ENCODE data around the gene ATR. TPM values are rescaled to one million over a fixed set of nuclear protein-coding genes. Genes with fewer than 3 reads are reported as not detected.
A peak's percentile ranks its signal among the peaks of the same experiment; 100 is the strongest.
"Not testable (repeated sequence)": the region's sequence is repeated elsewhere in the genome, so short reads cannot be mapped to it uniquely, and the experiment has no call there.

ATR gene
- polyA plus RNA-seq, 1 experiment = 17.9 TPM

DNA sequence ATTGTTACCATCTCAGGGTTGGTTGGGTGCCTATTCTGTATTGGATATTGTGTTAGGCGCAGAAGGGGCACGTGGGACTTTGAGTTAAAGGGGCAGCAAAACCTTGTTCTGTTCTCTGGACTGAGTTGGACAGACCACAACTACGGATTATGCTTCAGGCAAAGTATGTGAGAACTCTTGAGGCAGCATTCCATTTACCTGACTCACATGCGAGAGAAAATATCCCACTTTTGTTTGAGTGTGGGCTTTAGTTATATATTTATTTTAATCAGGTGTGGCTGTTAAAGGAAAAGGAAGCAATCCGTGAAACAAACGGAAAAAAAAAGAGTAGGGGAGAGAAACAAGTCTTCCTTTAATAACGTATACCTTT, 17.0 kb upstream of the ATR start:
- peak overlapping the region; percentile 76 for H3K27ac ChIP-seq (ENCODE audit: low read depth, low read length)
- no peaks in the 10 kb centered on the region; the same call in 1 of the 2 replicates for H3K9me3 ChIP-seq (ENCODE audit: control insufficient read depth, insufficient read depth, low read length)
- DNase-seq (ENCODE audit: low read depth, low spot score) = peak; percentile 71
- H3K27me3 ChIP-seq (ENCODE audit: control insufficient read depth, insufficient read depth, low read length) = no peaks in the 10 kb centered on the region
- ChIA-PET CTCF (no interaction called here), POLR2A (no interaction called here)
- H3K4me3 ChIP-seq (ENCODE audit: low read depth, low read length) = peak overlapping the region; percentile 92
- TF ChIP-seq CTCF (IDR thresholded peaks at IDR 0.05; ENCODE audit: low read depth, low read length) = no peak

DNA sequence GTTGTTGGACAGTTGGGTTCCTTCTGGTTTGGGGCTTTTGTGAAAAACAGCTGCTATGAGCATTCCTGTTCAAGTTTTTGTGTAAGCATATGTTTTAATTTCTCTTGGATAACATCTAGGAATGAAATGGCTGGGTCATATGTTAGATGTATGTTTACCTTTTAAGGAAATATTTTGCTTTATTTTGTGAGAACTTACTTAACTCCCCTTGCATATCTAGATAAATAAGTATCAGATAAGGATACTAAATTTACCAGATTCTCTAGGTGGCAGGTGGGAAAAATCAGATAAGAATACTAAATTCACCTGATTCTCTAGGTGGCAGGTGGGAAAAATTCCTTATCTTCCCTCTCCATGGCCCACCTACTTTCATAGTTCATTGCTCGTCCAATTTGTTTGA, 16.6 kb upstream of the ATR start:
- ChIA-PET CTCF (no interaction called here), POLR2A (no interaction called here)
- no peak overlapping the region for H3K27ac ChIP-seq (ENCODE audit: low read depth, low read length)
- no peaks in the 10 kb centered on the region; the same call in 1 of the 2 replicates for H3K9me3 ChIP-seq (ENCODE audit: control insufficient read depth, insufficient read depth, low read length)
- no peaks in the 10 kb centered on the region for H3K27me3 ChIP-seq (ENCODE audit: control insufficient read depth, insufficient read depth, low read length)
- TF ChIP-seq CTCF (IDR thresholded peaks at IDR 0.05; ENCODE audit: low read depth, low read length) = no peak
- no peak for DNase-seq (ENCODE audit: low read depth, low spot score)
- H3K4me3 ChIP-seq (ENCODE audit: low read depth, low read length) = no peak overlapping the region

DNA sequence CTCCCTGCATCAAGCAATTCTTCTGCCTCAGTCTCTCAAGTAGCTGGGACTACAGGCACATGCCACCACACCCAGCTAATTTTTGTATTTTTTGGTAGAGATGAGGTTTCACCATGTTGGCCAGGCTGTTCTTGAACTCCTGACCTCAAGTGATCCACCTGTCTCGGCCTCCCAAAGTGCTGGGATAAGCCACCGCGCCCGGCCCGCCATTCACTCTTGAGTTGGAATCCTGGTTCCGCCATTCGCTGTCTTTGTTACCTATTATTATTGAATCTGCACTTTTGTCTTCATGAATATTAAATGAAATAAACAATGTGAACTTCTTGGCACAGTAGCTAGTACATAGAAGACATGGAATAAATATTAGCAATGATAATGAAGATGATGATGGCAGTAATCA, 13.7 kb upstream of the ATR start:
- H3K4me3 ChIP-seq (ENCODE audit: low read depth, low read length); DNase-seq (ENCODE audit: low read depth, low spot score); H3K27me3 ChIP-seq (ENCODE audit: control insufficient read depth, insufficient read depth, low read length); POLR2A ChIA-PET; H3K27ac ChIP-seq (ENCODE audit: low read depth, low read length); H3K9me3 ChIP-seq (ENCODE audit: control insufficient read depth, insufficient read depth, low read length): not testable (repeated sequence)
- CTCF ChIA-PET = interaction anchor here (2.0 kb wide), 1 partner anchor 236 kb away, joined by 9 read pairs; no protein-coding TSS in a partner anchor

DNA sequence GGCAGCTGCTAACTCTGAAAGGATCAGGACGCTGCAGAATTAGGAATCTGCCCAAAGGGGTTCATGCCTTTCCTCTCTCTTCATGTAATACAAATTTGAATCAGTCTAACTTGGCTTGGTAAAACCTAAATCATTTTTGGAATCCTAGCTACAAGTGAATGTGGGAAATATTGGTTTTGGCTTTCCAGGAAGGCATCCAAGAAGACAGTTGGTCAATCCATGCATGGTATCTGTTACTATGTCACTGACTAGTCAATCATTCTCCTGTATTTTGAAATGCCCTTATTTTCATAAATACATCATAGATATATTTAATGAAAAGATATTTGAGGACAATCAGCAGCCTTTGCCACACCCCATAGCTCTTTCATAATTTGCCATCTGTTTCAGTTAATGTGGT, 10.2 kb upstream of the ATR start:
- Histone ChIP-seq H3K27me3 (ENCODE audit: control insufficient read depth, insufficient read depth, low read length) (no peaks in the 10 kb centered on the region), H3K4me3 (ENCODE audit: low read depth, low read length) (no peak overlapping the region), H3K9me3 (ENCODE audit: control insufficient read depth, insufficient read depth, low read length) (no peaks in the 10 kb centered on the region), H3K27ac (ENCODE audit: low read depth, low read length) (no peak overlapping the region)
- POLR2A ChIA-PET = no interaction called here
- no peak for TF ChIP-seq CTCF (IDR thresholded peaks at IDR 0.05; ENCODE audit: low read depth, low read length)
- CTCF ChIA-PET = interaction anchor here (0.6 to 2.0 kb wide), 4 partner anchors 8 to 404 kb away, joined by 3 to 6 read pairs (median 3); no protein-coding TSS in a partner anchor
- no peak for DNase-seq (ENCODE audit: low read depth, low spot score)

- peak; percentile 32 for DNase-seq (ENCODE audit: low read depth, low spot score)
Measured at GRCh38 chr3:142586803-142587406, 8.4 kb upstream of the ATR start.

DNA sequence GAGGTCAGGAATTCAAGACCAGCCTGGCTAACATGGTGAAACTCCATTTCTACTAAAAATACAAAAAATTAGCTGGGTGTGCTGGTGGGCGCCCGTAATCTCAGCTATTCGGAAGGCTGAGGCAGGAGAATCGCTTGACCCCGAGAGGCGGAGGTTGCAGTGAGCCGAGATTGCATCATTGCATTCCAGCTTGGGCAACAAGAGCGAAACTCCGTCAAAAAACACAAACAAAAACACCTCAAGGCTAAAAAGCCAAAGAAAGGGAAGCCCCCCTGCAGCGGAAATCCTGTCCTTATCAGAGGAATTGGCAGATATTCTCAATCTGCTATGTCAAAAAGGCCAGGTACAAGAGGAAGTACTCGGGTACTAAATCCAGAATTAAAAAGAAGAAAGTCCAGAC, 2.5 kb upstream of the ATR start:
- POLR2A ChIA-PET; H3K4me3 ChIP-seq (ENCODE audit: low read depth, low read length); H3K27me3 ChIP-seq (ENCODE audit: control insufficient read depth, insufficient read depth, low read length); DNase-seq (ENCODE audit: low read depth, low spot score); H3K27ac ChIP-seq (ENCODE audit: low read depth, low read length); H3K9me3 ChIP-seq (ENCODE audit: control insufficient read depth, insufficient read depth, low read length): not testable (repeated sequence)
- CTCF ChIA-PET = interaction anchor here (0.7 to 1.3 kb wide), 3 partner anchors 8 to 413 kb away, joined by 3 to 5 read pairs (median 3); no protein-coding TSS in a partner anchor

More at GRCh38 chr3:142586803-142587406, 8.4 kb upstream of the ATR start:
- Histone ChIP-seq H3K27me3 (ENCODE audit: control insufficient read depth, insufficient read depth, low read length) (no peaks in the 10 kb centered on the region), H3K4me3 (ENCODE audit: low read depth, low read length) (no peak overlapping the region), H3K9me3 (ENCODE audit: control insufficient read depth, insufficient read depth, low read length) (no peaks in the 10 kb centered on the region), H3K27ac (ENCODE audit: low read depth, low read length) (no peak overlapping the region)
- ChIA-PET POLR2A (no interaction called here), CTCF (interaction anchor here (0.6 to 2.3 kb wide), 20 partner anchors 8 to 419 kb away, joined by 3 to 11 read pairs (median 4); partner anchors contain the start of genes ATR, TRPC1 and U2SURP)
- peak; percentile 65 for TF ChIP-seq CTCF (IDR thresholded peaks at IDR 0.05; ENCODE audit: low read depth, low read length)
